ENCODE data around the gene NAA38. TPM values are rescaled to one million over a fixed set of nuclear protein-coding genes. Genes with fewer than 3 reads are reported as not detected.
A peak's percentile ranks its signal among the peaks of the same experiment; 100 is the strongest.

The NAA38 gene
- total and polyA plus RNA-seq, 2 donors from 2014 or later, result 69.6 to 246 TPM

DNA sequence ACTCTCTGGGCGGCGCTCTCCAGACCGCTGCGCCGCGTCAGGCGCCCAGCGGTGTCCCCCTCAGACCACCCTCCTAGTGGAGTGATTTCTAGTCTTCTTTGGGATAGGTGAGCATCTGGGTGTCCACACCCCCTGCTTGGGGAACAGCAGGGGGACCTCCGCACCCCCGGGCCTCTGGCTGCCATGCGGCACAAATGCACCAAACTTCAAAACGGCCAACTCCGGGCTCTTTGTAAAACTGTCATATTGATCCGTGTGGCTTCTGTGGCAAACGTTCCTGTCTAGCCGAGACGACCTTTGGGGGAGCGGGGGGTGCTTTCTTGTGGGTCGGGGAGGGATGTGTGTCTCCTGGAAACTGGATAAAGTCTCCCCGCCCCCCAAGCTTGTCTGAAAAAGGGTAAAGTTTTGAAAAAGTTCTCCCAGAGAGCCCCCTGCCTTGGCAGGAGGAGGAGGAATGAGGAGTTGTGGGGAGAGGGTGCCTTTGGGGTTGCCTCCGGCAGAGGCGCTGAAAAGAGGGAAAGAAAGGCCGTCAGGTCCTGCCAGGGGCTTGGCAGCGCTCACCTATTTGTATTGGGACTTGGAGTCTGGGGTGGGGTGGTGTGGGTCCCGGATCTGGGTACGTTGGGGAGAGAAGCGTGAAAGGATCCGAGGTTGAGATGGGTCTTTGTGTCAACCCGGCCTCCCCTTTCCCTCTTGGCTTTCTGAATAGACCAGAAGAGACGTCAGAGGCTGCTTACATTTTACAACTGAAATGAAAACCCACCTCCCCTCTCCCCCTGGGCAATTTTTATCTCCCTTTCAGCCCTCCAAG is 29.1 kb upstream of the NAA38 start:
- Histone ChIP-seq H3K4me1 (ENCODE audit: control insufficient read depth in 2 of 3, insufficient read depth in 2 of 3, low read depth in 1 of 3, low read length in 3 of 3) (peaks cover 18 to 33% (median 21%) of the 10 kb centered on the region in 3 donors), H3K9ac (ENCODE audit: low read length in 3 of 3) (peak overlapping the region; percentile 52 to 81 (median 52)), H3K4me3 (ENCODE audit: low read length in 3 of 3) (peak overlapping the region; percentile 54 to 84 (median 83)), H3K27ac (ENCODE audit: low read depth in 2 of 2, low read length in 2 of 2) (peak overlapping the region; percentile 95 to 97), H3K27me3 (ENCODE audit: control insufficient read depth, insufficient read depth, low read length) (no peaks in the 10 kb centered on the region), H3K9me3 (ENCODE audit: control insufficient read depth in 2 of 3, insufficient read depth in 1 of 3, low read length in 3 of 3) (no peaks in the 10 kb centered on the region), H3K36me3 (ENCODE audit: control insufficient read depth in 2 of 3, insufficient read depth in 3 of 3, low read length in 3 of 3) (peaks cover 6 to 9% (median 6%) of the 10 kb centered on the region in 3 donors)
- DNase-seq (peak in 4 of 5 donors; percentile 48 to 76 (median 72)), FAIRE-seq (no peak)
- intact Hi-C loops (cut with DNase I), result no loop called here
- TF ChIP-seq, protein P1, sequence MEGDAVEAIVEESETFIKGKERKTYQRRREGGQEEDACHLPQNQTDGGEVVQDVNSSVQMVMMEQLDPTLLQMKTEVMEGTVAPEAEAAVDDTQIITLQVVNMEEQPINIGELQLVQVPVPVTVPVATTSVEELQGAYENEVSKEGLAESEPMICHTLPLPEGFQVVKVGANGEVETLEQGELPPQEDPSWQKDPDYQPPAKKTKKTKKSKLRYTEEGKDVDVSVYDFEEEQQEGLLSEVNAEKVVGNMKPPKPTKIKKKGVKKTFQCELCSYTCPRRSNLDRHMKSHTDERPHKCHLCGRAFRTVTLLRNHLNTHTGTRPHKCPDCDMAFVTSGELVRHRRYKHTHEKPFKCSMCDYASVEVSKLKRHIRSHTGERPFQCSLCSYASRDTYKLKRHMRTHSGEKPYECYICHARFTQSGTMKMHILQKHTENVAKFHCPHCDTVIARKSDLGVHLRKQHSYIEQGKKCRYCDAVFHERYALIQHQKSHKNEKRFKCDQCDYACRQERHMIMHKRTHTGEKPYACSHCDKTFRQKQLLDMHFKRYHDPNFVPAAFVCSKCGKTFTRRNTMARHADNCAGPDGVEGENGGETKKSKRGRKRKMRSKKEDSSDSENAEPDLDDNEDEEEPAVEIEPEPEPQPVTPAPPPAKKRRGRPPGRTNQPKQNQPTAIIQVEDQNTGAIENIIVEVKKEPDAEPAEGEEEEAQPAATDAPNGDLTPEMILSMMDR (IDR thresholded peaks at IDR 0.05; ENCODE audit: borderline replicate concordance, extremely low read depth, insufficient read depth), result no peak

DNA sequence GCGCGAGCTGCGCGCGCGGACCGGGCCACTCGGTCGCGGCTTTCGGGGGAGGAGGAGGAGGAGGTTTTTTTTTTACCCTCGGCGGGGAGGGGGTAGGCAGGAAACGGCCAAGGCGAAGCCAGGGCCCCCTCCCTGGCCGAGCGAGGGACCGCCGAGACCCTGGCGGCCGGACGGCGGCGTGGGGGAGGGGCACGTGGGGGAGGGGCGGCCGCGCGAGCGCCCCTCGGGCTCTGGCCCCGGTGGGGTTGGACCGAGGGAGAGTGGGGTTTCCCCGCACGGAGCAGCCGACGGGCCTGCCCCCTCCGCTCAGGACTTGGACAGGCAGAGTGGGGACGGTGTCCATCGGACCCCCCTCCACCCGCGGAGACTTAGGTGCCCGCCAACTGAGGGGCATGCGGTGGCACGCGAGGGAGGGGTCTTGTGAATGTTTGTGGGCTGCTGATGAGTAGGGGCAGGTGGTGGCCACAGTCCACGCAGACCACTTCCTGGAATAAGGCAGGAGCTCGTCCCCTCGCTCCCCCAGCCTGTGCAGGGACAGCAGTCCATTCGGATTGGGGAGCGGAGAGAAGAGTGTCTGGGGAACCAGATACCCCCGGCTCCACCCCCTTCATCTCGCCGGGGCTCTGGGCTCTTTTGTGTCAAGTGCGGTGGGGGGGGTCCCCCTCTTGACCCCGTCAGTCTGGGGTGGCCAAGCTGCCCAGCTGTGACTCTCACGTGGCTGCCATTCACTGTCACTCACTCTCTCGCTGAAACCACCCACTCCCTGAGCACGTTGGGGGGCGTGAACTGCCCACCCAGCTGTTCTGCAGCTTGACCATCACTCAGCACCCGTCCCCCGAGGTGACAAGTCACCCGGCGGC is 28.2 kb upstream of the NAA38 start:
- H3K4me3 ChIP-seq (ENCODE audit: low read length in 3 of 3), result peak overlapping the region; percentile 75 to 84 (median 83)
- no peaks in the 10 kb centered on the region for H3K27me3 ChIP-seq (ENCODE audit: control insufficient read depth, insufficient read depth, low read length)
- H3K9ac ChIP-seq (ENCODE audit: low read length in 3 of 3), result peak overlapping the region; percentile 52 to 81 (median 52)
- DNase-seq (peak; percentile 86 to 93 (median 88)), FAIRE-seq (no peak)
- intact Hi-C loops (cut with DNase I), result no loop called here
- peak overlapping the region; percentile 95 to 97 for H3K27ac ChIP-seq (ENCODE audit: low read depth in 2 of 2, low read length in 2 of 2)
- peaks cover 18 to 33% (median 21%) of the 10 kb centered on the region in 3 donors for H3K4me1 ChIP-seq (ENCODE audit: control insufficient read depth in 2 of 3, insufficient read depth in 2 of 3, low read depth in 1 of 3, low read length in 3 of 3)
- H3K36me3 ChIP-seq (ENCODE audit: control insufficient read depth in 2 of 3, insufficient read depth in 3 of 3, low read length in 3 of 3), result peaks cover 2 to 9% (median 3%) of the 10 kb centered on the region in 3 donors
- H3K9me3 ChIP-seq (ENCODE audit: control insufficient read depth in 2 of 3, insufficient read depth in 1 of 3, low read length in 3 of 3), result no peaks in the 10 kb centered on the region
- TF ChIP-seq, protein P1 (IDR thresholded peaks at IDR 0.05; ENCODE audit: borderline replicate concordance, extremely low read depth, insufficient read depth), result no peak

GRCh38 chr17:7884581-7885366 is 27.4 kb upstream of the NAA38 start:
- DNase-seq (peak; percentile 6 to 82 (median 36)), FAIRE-seq (no peak)
- Histone ChIP-seq H3K4me3 (ENCODE audit: low read length in 3 of 3) (peak overlapping the region in 2 of 3 donors; percentile 80 to 83), H3K36me3 (ENCODE audit: control insufficient read depth in 2 of 3, insufficient read depth in 3 of 3, low read length in 3 of 3) (peaks cover 0 to 9% (median 0%) of the 10 kb centered on the region in 3 donors), H3K27ac (ENCODE audit: low read depth in 2 of 2, low read length in 2 of 2) (peak overlapping the region; percentile 95 to 97), H3K9ac (ENCODE audit: low read length in 3 of 3) (peak overlapping the region in 1 of 3 donors; percentile 47), H3K27me3 (ENCODE audit: control insufficient read depth, insufficient read depth, low read length) (no peaks in the 10 kb centered on the region), H3K9me3 (ENCODE audit: control insufficient read depth in 2 of 3, insufficient read depth in 1 of 3, low read length in 3 of 3) (no peaks in the 10 kb centered on the region), H3K4me1 (ENCODE audit: control insufficient read depth in 2 of 3, insufficient read depth in 2 of 3, low read depth in 1 of 3, low read length in 3 of 3) (peaks cover 16 to 32% (median 19%) of the 10 kb centered on the region in 3 donors)
- TF ChIP-seq, protein P1 (IDR thresholded peaks at IDR 0.05; ENCODE audit: borderline replicate concordance, extremely low read depth, insufficient read depth), result no peak
- intact Hi-C loops (cut with DNase I), result no loop called here

Measured in kidney (tissue), 14 donors.